ENCODE measurements around the gene BICDL1. TPM values are rescaled to one million over a fixed set of nuclear protein-coding genes. Genes with fewer than 3 reads are reported as not detected.

BICDL1 gene
- total RNA-seq, 1 experiment from 2014 or later = 14.4 TPM

DNA sequence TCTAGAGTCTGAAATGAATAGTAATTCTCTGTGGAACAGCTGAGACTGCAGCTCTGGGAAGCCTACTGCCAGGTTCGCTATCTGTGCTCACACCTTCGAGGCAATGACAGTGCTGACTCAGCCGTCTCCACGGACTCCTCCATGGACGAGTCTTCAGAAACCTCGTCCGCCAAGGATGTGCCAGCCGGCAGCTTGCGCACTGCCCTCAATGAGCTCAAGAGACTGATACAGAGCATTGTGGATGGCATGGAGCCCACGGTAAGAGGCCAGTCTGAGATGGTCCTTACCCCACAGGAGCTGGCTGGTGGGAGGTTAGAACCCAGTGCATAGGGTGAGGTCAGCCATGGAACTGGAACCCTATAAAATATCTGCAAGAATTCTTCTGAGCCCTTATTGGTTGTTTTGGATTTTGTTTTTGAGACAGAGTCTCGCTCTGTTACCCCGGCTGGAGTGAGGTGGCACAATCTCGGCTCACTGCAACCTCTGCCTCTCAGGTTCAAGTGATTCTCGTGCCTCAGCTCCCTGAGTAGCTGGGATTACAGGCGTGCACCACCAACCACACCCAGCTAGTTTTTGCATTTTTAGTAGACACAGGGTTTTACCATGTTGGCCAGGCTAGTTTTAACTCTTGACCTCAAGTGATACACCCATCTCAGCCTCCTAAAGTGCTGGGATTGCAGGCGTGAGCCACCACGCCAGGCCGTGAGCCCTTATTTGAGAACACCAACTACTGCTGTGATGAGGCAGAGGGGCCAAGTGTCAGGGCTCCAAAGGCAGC lies 83.6 kb downstream of the BICDL1 start:
- DNase-seq = no peak
- Histone ChIP-seq H3K9me2 (ENCODE audit: insufficient read depth) (no peaks in the 10 kb centered on the region), H3K36me3 (ENCODE audit: low read depth) (no peaks in the 10 kb centered on the region), H3F3A (ENCODE audit: insufficient read depth, low read depth) (no peaks in the 10 kb centered on the region), H3K27me3 (ENCODE audit: insufficient read depth, low read depth) (no peaks in the 10 kb centered on the region), H3K4me1 (replicated peaks; ENCODE audit: insufficient read depth) (peaks cover 4% of the 10 kb centered on the region; the same call in 1 of the 2 replicates), H4K20me1 (ENCODE audit: insufficient read depth) (no peaks in the 10 kb centered on the region), H3K9me3 (ENCODE audit: insufficient read depth, low read depth) (no peaks in the 10 kb centered on the region), H3K4me2 (no peak overlapping the region), H2AFZ (no peak overlapping the region), H3K4me3 (no peak overlapping the region), H3K27ac (no peak overlapping the region), H3K79me2 (ENCODE audit: low read depth) (no peaks in the 10 kb centered on the region)
- intact Hi-C loops (cut with micrococcal nuclease; ENCODE audit: unreplicated experiment) = no loop called here
- CTCF ChIA-PET = no interaction called here
- POLR2A ChIA-PET (ENCODE audit: unreplicated experiment) = interaction anchor here (0.6 kb wide), 1 partner anchor 20 kb away, joined by 4 read pairs; no protein-coding TSS in a partner anchor
- no TSS peak for BruUV-seq (replicated peaks)
- no peak for TF ChIP-seq CTCF (conservative IDR thresholded peaks at IDR 0.05)
- no peak for TF ChIP-seq EZH2 (IDR thresholded peaks at IDR 0.05; ENCODE audit: low read depth)

- Histone ChIP-seq H2AFZ (no peak overlapping the region), H3K4me3 (no peak overlapping the region), H4K20me1 (ENCODE audit: insufficient read depth) (no peaks in the 10 kb centered on the region), H3K36me3 (ENCODE audit: low read depth) (no peaks in the 10 kb centered on the region), H3K4me1 (replicated peaks; ENCODE audit: insufficient read depth) (peaks cover 28% of the 10 kb centered on the region), H3F3A (ENCODE audit: insufficient read depth, low read depth) (peaks cover 23% of the 10 kb centered on the region), H3K4me2 (no peak overlapping the region), H3K9me3 (ENCODE audit: insufficient read depth, low read depth) (no peaks in the 10 kb centered on the region), H3K27ac (no peak overlapping the region), H3K27me3 (ENCODE audit: insufficient read depth, low read depth) (no peaks in the 10 kb centered on the region), H3K9me2 (ENCODE audit: insufficient read depth) (no peaks in the 10 kb centered on the region), H3K79me2 (ENCODE audit: low read depth) (no peaks in the 10 kb centered on the region)
- BruUV-seq (replicated peaks) = no TSS peak
- POLR2A ChIA-PET (ENCODE audit: unreplicated experiment) = no interaction called here
- CTCF ChIA-PET = no interaction called here
- intact Hi-C loops (cut with micrococcal nuclease; ENCODE audit: unreplicated experiment) = no loop called here
- no peak for DNase-seq
- TF ChIP-seq CTCF (conservative IDR thresholded peaks at IDR 0.05) (no peak), EZH2 (IDR thresholded peaks at IDR 0.05; ENCODE audit: low read depth) (no peak)
Measured at GRCh38 chr12:120075034-120075616, 86.1 kb downstream of the BICDL1 start.

GRCh38 chr12:120076651-120077050 lies 87.6 kb downstream of the BICDL1 start:
- Histone ChIP-seq H4K20me1 (ENCODE audit: insufficient read depth) (no peaks in the 10 kb centered on the region), H3K4me1 (replicated peaks; ENCODE audit: insufficient read depth) (peaks cover 42% of the 10 kb centered on the region), H2AFZ (no peak overlapping the region), H3K27me3 (ENCODE audit: insufficient read depth, low read depth) (no peaks in the 10 kb centered on the region), H3K36me3 (ENCODE audit: low read depth) (no peaks in the 10 kb centered on the region), H3K9me2 (ENCODE audit: insufficient read depth) (no peaks in the 10 kb centered on the region), H3K27ac (no peak overlapping the region), H3K79me2 (ENCODE audit: low read depth) (no peaks in the 10 kb centered on the region), H3K4me3 (no peak overlapping the region), H3K4me2 (no peak overlapping the region), H3F3A (ENCODE audit: insufficient read depth, low read depth) (peaks cover 30% of the 10 kb centered on the region), H3K9me3 (ENCODE audit: insufficient read depth, low read depth) (no peaks in the 10 kb centered on the region)
- no TSS peak for BruUV-seq (replicated peaks)
- ChIA-PET CTCF (no interaction called here), POLR2A (ENCODE audit: unreplicated experiment) (no interaction called here)
- TF ChIP-seq CTCF (conservative IDR thresholded peaks at IDR 0.05) = no peak
- no peak for TF ChIP-seq EZH2 (IDR thresholded peaks at IDR 0.05; ENCODE audit: low read depth)
- intact Hi-C loops (cut with micrococcal nuclease; ENCODE audit: unreplicated experiment) = no loop called here
- DNase-seq = no peak

Measured in PC-9 (cell line).